HG02885 (cell line): ENCODE measurements around the gene PDLIM5.
"Not testable (repeated sequence)": the region's sequence is repeated elsewhere in the genome, so short reads cannot be mapped to it uniquely, and the experiment has no call there.

Experiments
- ATAC-seq: cut with Tn5 transposase; IDR thresholded peaks from one replicate; pipeline ENCODE4 v1.9.1; 2021; ENCODE audit warnings: mild to moderate bottlenecking; ENCODE audit not compliant: unreplicated experiment, poor library complexity

PDLIM5 gene

DNA sequence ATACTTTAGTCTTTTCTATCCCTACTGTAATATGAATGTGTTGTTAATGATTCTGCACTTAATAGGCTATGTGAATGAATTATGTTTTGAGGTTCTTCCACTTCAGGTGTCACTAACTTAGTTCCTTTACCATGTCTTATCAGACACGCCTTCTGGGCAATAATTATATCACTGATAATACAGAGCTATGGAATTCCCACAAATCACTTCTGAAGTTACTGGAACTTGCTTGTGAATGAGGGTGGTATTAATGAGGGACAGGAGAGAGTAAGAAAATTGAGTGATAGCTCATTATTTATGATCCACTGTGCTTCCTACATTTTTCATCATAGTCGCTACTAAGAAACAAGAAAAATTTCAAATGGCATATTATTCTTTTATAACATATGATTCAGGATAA, 130.0 kb downstream of the PDLIM5 start:
- ATAC-seq, result no peak

DNA sequence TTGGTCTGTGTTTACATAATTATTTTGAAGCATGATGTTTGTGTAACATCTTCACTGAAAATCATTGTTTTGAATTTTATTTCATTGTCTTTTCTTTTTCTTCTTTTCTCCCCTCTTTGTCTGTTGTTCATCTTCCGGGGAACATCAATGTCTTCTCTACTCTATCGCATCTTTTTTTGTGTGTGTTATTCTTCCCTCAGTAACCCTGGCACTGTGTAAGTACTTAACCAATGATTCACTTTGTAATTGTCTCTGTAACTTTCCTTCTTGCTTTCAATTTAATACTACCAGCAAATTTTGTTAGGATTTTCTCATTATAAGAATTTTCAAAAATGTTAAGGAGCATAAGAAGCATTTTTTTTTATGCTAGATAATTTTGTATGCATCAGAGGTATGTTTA, 130.8 kb downstream of the PDLIM5 start:
- no peak for ATAC-seq

DNA sequence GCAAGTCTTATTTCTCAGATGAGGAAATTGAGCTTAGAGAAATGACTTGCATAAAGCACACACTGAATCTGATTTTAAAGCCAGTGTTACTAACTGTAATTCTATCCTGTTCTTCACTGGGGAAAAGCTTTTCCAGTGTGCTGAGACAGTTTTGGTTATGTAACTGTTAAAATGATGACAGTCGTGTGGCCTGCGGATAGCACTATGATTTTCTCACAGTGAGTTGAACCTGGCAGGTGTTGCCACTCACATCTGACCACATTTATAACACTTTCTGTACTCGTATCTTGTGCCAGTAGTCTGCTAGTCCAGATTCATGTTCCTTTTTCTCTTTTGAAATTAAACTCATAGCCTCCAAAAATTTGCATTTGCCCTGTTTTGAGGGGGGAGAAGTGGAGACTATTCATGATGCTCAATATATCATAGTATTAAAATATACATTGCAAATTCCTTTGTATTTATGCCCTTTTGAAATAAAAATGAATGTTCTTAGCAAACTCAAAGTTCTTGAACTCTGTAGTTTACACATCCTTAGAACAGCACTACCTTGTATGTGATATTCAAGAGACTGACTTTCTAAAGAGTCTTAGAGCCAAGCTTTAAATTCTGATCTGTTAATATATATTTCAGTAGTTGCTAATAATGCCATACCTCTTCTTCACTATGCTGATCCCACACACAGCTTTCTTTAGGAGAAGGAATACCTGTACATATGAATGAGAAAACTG, 132.3 kb downstream of the PDLIM5 start:
- no peak for ATAC-seq

DNA sequence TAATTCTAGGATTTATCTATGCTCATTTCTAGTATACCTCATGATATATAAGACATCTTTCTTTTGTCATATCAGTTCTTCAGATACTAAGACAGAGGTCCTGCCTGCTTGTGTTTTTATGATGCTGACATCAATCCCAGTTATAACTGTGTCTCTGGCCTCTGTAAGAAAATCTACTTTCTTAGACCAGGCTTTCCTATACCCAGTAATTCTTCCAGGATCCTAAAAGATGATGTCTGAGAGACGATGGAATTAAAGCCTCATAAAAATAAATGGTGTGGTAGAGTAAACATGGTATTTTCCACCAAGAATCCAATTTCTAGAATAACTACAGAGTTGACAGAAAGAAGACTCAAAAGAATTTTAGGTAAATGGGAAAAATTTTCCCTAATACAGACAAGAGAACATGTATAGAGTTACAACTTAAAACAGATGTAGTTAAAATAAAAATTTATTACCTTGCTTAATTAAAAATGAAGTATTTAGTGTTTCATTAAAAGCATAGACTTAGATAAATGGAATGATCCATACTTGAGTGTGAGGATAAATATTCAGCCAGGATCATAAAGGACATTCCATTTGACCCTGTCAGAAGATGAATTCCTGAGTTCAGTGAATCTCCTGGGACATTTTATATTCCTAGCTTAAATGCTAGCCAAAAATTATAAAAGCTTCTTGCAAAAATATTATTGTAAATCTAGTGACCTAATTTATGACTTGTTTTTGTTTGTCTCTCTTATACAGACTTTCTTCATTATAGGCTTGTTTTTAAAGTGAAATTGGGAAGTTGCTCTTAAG, 137.4 kb downstream of the PDLIM5 start:
- no peak for ATAC-seq

DNA sequence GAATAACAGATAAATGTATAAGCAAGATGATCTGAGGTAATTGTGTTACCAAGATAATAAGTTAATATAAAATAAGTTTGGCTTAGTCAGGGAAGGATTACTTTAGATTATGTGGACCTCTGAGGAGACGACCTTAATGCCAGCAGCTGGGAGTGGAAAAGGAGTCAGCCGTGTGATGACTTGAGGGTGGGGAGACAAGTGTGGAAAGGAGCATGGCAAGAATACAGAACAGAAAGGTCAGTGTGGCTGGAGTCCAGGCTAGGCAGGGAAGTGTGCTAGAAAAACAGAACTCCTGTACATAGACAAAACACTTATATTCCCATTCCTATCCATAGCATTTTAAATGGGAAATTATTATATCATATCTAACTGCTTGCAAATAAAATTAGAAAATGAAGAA, 138.8 kb downstream of the PDLIM5 start:
- no peak for ATAC-seq

DNA sequence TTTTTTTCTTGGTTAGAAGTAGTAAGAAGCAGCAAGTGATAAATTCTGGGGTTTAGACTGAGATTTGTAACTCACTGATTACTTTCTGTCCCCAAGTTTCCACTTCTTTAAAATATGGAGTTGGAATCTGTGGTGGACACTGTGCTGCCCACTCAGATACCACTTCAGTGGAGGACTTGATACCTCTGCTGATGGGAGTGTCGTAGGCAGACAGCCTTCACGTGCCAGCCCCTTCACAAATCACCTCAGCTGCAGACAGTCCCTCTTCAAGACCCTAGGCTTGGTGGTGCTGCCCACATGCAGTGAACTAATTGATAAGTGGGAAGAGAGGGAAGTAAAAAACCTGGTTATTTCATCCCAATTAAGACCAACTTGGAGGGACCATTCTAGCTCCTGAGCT, 139.5 kb downstream of the PDLIM5 start:
- no peak for ATAC-seq

DNA sequence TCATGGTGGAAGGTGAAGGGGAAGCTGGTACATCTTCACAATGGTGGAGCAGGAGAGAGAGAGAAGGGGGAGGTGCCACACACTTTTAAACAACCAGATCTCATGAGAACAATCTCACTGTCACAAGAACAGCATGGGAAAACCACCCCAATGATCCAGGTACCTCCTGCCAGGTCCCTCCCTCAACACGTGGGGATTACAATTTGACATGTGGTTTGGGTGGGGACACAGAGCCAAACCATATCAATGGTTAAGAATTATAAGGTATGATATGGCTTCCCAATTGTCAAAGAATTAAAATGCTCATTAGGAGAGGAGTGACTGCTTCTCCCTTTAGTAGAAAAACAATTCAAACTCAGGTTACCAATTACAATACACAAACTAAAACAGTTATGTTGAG, 143.3 kb downstream of the PDLIM5 start:
- ATAC-seq, result no peak

DNA sequence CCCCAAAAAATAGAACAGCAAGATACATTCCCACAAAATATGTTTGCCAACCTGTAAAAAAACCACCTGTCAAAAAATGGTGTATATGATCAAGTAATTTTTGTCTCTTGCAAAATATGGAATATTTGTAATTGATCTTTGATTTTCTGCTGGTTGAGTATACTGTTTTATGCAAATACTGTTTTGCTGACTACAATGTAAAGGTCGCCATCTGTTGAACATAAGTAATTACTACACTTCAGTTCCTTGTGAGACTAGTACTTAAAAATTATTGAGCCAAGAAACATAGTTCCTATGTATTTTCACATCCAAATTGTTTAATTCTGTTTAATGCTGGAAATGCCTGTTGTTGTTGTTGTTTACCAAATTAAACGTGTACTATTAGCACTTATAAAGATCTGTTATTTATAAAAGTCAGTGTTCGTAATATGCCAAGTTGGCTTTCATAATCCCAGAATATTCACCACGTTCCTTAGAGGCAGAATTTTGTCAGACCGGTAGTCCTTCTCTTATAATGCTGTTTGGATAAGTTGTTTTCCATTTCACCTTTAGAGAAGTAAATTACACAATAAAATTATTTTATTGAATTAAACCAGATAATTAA, 144.2 kb downstream of the PDLIM5 start:
- ATAC-seq, result peak; percentile 87

DNA sequence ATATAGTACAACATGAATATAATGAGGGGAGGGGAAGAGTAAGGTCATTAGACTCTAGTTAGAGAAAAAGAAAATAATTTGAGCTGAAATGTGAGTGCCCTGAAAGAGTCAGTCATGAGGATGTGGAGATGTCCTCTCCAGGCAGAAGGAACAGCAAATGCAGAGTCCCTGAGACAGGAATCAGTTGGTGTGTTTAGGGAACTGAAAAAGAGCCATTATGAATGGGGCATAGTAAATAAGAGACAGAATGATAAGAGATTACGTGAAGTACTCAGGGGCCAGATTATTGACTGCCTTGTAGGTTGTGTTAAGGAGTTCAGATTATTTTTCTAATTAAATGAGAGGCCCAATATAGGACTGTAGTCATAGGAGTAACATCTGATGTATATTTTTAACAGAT, 147.0 kb downstream of the PDLIM5 start:
- no peak for ATAC-seq

DNA sequence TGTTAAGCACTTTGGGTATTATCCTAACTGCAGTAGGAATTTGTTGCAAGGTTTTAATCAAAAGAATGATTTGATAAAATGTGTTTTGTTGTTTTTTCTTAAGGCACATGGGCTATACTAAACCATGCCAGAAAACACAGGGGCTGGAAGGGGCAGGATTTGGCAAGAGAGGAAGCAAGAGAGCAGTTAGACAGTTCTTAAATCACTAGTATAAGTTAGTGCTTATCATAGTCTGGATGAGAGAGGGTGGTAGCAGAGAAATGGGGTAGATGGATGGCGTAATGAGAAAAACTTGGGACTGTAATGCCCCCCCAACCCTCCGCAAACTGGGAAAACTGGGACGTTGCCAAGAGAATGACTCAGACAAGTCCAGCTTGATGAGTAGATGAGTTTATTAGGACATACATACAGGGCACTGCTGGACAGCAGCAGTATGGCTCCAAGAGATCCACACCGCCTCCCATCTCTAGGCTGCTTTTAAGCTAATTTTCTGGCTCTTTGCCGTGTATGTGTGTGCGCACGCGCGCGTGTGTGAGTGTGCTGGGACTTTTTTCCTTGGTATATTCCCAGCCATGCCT, 151.5 kb downstream of the PDLIM5 start:
- no peak for ATAC-seq

DNA sequence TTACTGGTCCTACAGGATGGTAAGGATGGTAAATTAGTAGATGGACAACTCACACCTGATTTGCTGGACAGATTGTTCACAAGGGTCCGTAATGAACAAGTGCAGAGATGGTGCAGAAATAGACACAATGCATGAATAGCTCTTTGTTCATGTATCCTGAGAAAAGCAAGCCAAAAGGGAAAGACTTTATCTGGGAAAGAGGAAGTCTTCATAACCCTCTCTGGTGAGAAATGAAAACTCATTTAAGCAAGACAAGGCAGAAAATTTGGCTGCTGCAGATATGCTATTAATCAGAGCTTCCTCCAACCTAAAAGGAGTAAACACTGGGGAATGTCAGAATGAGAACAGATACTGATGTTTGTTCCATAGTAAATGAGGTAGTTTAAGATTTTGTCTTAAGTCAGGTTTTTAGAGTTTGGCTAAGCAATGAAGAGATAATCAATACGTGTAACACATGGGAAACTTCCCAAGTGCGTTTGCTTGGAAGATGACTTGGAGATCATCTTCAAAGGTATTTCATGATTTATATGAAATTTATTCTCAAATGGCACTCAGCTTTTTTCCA, 153.6 kb downstream of the PDLIM5 start:
- ATAC-seq, result no peak

DNA sequence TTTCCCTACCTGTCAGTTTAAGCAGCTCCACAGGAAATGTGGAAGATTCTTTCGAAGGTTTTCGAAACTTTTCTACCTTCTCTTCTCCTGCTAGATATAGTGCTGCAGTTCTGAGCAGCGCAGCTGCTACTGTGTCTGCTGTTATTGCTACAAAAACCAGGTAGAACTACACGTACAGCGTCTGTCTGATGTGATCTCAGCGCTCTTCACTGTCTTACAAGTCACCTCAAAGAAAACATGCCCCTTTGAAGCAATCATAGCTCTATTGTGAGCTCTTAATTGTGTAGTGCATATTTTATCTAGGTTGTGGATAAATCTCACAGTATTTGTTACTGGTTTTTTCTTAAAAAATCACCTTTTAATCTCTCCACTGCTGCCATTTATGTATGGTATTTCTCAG, 158.4 kb downstream of the PDLIM5 start:
- no peak for ATAC-seq

DNA sequence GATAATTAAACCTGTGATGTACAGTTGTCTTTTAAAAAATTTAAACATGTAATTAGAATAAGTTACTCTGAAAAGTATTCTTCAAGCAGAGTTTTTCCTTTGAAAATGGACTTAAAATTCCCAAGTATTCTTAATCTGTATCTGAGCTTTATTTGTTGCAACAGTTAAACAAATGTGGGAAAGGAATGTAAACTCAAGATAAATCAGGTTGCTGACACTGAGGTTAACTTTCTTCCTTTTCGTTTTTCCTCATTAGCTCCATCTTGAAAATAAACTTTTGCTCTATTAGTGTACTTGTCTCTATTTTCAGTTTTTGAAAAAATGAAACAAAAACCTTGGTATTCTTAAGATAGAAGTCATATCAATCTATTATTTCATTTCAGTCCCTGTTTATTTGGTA, 161.5 kb downstream of the PDLIM5 start:
- no peak for ATAC-seq

DNA sequence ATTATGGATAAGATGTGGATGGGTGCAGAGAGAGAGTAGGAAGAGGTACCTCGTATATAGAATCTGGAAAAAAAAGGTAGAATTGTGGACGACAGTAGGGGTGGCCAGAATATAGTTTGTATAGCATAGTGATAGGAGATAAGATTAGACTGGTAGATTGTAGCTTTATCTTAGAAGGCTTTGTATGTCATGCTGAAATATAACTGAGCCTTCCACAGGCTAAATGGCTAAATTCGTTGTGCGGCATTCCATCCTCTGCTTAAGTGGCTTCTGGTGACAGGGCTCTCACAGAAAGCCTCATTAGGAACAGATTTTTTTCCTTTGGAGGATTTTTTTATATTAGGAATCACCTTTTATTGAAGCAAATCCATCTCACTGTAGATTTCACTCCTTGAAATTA, 163.7 kb downstream of the PDLIM5 start:
- no peak for ATAC-seq

DNA sequence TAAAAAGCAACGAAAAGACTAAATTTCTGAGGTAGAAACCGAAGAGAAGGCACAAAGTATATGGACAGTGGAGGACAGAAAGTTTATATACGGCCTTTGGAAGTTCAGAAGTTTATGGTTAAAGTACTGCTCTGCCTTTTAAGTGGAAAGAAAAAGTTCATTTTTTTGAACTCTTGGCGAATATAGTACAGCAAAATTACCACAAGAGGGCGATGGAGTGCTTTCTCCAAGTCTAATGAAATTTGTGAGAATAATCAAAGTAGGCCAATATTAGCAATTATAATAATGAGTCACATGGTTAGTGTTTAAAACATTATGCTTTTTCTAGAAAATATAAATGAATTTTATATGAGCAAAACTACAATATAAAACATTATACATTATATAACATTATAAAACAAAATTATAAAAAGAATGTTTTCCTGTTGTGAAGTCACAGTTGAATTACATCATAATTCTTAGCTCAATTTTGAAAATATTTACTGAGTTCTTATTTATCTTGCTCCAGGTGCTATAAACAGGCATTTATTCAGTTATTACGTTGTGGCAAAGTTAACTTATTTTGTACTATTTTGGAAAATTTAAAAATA, 169.8 kb downstream of the PDLIM5 start:
- peak; percentile 75 for ATAC-seq

DNA sequence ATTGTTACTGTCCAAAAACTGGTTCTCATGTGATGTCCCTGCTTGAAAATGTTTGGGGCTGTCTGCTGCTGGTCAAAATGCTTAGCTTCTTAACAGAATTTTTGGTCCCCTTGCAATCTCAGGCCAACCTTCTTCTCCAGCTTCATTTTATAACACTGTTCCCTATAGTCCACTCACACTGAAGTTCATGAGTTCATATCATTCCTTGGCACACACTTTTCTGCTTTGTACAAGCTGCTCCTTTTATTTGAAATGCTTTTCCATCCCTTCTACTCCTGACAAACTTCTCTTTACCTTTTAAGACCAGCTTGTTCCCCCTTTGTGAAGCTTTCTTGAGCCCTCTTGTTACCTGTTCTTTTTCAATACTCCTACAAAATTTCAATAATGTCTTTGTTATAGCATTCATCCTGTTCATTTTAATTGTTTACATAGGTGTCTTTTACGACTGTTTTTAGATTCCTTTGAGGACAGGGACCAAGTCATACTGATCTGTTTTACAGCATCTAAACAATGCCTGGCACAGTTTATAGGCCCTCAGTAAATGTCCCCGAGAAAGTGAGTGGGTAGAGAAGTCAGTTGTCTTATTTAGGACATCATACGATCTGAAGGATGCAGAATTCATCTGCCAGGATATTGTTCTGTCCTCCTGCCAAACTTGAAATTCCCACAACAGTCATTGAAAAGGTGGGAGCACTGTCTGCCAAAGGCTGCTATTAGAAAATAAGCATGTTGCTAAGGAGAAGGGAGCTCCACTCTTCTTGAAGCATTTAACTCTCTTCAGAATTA, 171.6 kb downstream of the PDLIM5 start:
- no peak for ATAC-seq

DNA sequence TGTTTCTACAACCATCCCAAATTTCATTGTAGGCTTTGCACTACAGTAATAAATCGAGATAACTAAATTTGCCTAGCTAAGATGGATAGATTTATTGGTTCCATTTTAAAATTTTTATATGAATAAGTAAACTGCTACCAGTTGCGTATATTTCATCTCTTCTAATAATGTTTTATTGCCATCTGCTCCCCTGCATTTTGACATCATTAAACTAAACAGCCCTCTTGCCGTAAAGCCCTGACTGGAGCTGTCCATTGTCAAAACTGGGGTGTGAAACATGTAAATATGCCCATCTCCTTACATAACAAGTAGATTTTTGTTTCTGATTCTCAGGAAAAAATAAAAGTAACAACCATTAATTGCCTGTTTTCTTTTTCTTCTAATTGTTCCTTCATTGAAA, 175.2 kb downstream of the PDLIM5 start:
- no peak for ATAC-seq

DNA sequence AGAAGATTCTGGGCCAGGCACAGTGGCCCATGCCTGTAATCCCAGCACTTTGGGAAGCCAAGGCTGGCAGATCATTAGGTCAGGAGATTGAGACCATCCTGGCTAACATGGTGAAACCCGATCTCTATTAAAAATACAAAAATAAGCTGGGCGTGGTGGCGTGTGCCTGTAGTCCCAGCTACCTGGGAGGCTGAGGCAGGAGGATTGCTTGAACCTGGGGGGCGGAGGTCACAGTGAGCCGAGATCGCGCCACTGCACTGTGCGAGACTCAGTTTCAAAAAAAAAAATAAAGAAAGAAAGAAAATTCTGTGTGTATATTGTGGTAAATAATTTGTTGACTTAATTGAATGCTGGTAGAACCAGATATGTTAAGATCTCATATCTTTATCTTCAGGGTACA, 177.3 kb downstream of the PDLIM5 start:
- ATAC-seq, result not testable (repeated sequence)

DNA sequence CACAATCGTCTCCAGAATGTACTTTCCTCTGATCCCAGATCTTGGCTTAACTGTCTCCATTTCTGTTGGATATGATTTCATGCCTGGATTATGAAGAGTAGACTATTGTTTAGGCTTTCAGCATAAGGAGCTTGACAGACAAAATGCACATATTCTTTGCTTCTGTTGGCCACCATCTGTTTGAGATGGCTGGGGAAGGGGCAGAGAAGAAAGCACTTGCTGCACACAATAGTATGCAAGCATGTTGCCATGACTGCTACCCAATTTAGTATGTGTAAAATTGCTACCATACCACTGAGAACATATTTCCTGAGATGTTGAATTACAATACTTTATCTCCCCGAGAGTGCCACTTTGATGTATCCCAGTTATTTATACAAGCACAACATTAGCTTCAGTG, 178.1 kb downstream of the PDLIM5 start:
- ATAC-seq, result no peak

DNA sequence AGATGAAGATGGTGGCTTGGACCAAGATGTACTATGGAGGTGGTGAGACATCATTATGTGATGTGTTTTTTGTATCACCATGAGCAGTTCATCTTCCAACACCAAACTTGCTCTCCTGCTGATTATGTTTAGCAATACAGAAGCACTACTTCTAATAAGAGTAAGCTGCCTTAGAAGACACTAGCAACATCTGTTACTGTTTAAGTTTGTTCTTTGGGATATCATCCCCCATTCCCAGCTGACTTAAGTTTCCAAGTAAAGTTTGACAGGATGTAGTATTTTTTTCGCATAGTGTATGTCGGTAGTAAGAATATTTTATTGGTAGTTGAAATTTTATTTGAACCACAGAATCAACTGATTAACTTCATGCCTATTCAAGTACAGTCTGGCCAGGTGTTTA, 182.5 kb downstream of the PDLIM5 start:
- ATAC-seq, result no peak
